ENCODE results near the gene MITF. TPM values are rescaled to one million over a fixed set of nuclear protein-coding genes. Genes with fewer than 3 reads are reported as not detected.

MITF gene
- polyA plus RNA-seq, 1 of the 3 experiments (the other 2 are of a cell fraction) = 1.7 TPM

GRCh38 chr3:69866988-69867720, 127.9 kb downstream of the MITF start:
- Histone ChIP-seq H3F3A (replicated peaks; ENCODE audit: insufficient read depth) (no peaks in the 10 kb centered on the region), H3K4me3 (ENCODE audit: low read depth in 2 of 2, low read length in 1 of 2) (no peak overlapping the region), H3K4me1 (ENCODE audit: control insufficient read depth in 1 of 2, insufficient read depth in 2 of 2, low read depth in 1 of 2, low read length in 1 of 2) (peaks cover 0 to 11% of the 10 kb centered on the region in 2 experiments; a peak in 2 of 4 replicates), H3K27ac (ENCODE audit: low read depth in 2 of 2, low read length in 1 of 2) (peak overlapping the region in 1 of 2 experiments; percentile 22; a peak in 2 of 4 replicates), H2AFZ (ENCODE audit: low read depth) (no peak overlapping the region), H4K20me1 (ENCODE audit: insufficient read depth) (no peaks in the 10 kb centered on the region), H3K9me2 (no peaks in the 10 kb centered on the region), H3K9ac (no peak overlapping the region), H3K79me2 (ENCODE audit: insufficient read depth) (no peaks in the 10 kb centered on the region), H3K27me3 (ENCODE audit: insufficient read depth) (no peaks in the 10 kb centered on the region), H3K9me3 (no peaks in the 10 kb centered on the region), H3K4me2 (peak overlapping the region; percentile 27; the same call in 1 of the 2 replicates), H3K36me3 (replicated peaks in 1 of 2; ENCODE audit: control insufficient read depth in 1 of 2, insufficient read depth in 2 of 2, low read length in 1 of 2) (no peaks in the 10 kb centered on the region)
- no peak for DNase-seq
- WGBS (ENCODE audit: low lambda C conversion rate) = 10% methylated on average over 2 of the region's 2 CpGs
- TF ChIP-seq FOSL2 (IDR thresholded peaks at IDR 0.05; ENCODE audit: borderline replicate concordance, low read depth) = no peak
- no peak for TF ChIP-seq MEF2A (IDR thresholded peaks at IDR 0.05; ENCODE audit: borderline replicate concordance, low read depth)
- no peak for TF ChIP-seq SIN3A (IDR thresholded peaks at IDR 0.05; ENCODE audit: borderline replicate concordance, low read depth, low read length)
- no peak for TF ChIP-seq TEAD4 (IDR thresholded peaks at IDR 0.05; ENCODE audit: borderline replicate concordance, insufficient read depth)
- TF ChIP-seq GABPA (IDR thresholded peaks at IDR 0.05; ENCODE audit: low read depth) = no peak
- no peak for TF ChIP-seq USF2 (IDR thresholded peaks at IDR 0.05; ENCODE audit: borderline replicate concordance, low read depth, low read length)
- no peak for TF ChIP-seq TCF12 (IDR thresholded peaks at IDR 0.05)
- TF ChIP-seq MXI1 (IDR thresholded peaks at IDR 0.05; ENCODE audit: low read depth, low read length) = no peak
- no peak for TF ChIP-seq CHD2 (IDR thresholded peaks at IDR 0.05; ENCODE audit: low read length, partially characterized antibody)
- TF ChIP-seq EZH2phosphoT487 (IDR thresholded peaks at IDR 0.05; ENCODE audit: borderline replicate concordance, low read depth) = no peak
- POLR2A ChIA-PET = no interaction called here
- CTCF ChIA-PET = interaction anchor here (1.1 to 2.5 kb wide), 5 partner anchors 12 to 175 kb away, joined by 3 to 11 read pairs (median 3); no protein-coding TSS in a partner anchor

- no peaks in the 10 kb centered on the region for H3K79me2 ChIP-seq (ENCODE audit: insufficient read depth)
- no peak overlapping the region for H3K27ac ChIP-seq (ENCODE audit: low read depth in 2 of 2, low read length in 1 of 2)
- no peaks in the 10 kb centered on the region for H3K27me3 ChIP-seq (ENCODE audit: insufficient read depth)
- H3K9ac ChIP-seq = no peak overlapping the region
- TF ChIP-seq EP300 (IDR thresholded peaks at IDR 0.05; ENCODE audit: borderline replicate concordance in 1 of 2, low read depth in 1 of 2, low read length in 1 of 2) (no peak), YY1 (IDR thresholded peaks at IDR 0.05; ENCODE audit: low read depth) (no peak), USF1 (IDR thresholded peaks at IDR 0.05; ENCODE audit: borderline replicate concordance, low read depth) (no peak), FOXM1 (IDR thresholded peaks at IDR 0.05; ENCODE audit: low read depth) (no peak), GABPA (IDR thresholded peaks at IDR 0.05; ENCODE audit: low read depth) (no peak)
- no peak overlapping the region for H2AFZ ChIP-seq (ENCODE audit: low read depth)
- no peaks in the 10 kb centered on the region for H3K36me3 ChIP-seq (replicated peaks in 1 of 2; ENCODE audit: control insufficient read depth in 1 of 2, insufficient read depth in 2 of 2, low read length in 1 of 2)
- H3F3A ChIP-seq (replicated peaks; ENCODE audit: insufficient read depth) = no peaks in the 10 kb centered on the region
- H3K9me3 ChIP-seq = no peaks in the 10 kb centered on the region
- no peaks in the 10 kb centered on the region for H4K20me1 ChIP-seq (ENCODE audit: insufficient read depth)
- WGBS (ENCODE audit: low lambda C conversion rate) = 71% methylated on average over 2 of the region's 2 CpGs
- no peak overlapping the region for H3K4me2 ChIP-seq
- H3K4me3 ChIP-seq (ENCODE audit: low read depth in 2 of 2, low read length in 1 of 2) = no peak overlapping the region
- no peak for DNase-seq
- no peaks in the 10 kb centered on the region for H3K9me2 ChIP-seq
- CTCF ChIA-PET = interaction anchor here (1.7 to 2.5 kb wide), 3 partner anchors 12 to 176 kb away, joined by 3 to 11 read pairs (median 9); no protein-coding TSS in a partner anchor
- POLR2A ChIA-PET = no interaction called here
- peaks cover under 1 to 11% of the 10 kb centered on the region in 2 experiments; a peak in 3 of 4 replicates for H3K4me1 ChIP-seq (ENCODE audit: control insufficient read depth in 1 of 2, insufficient read depth in 2 of 2, low read depth in 1 of 2, low read length in 1 of 2)
Observed at GRCh38 chr3:69867941-69868505, 128.8 kb downstream of the MITF start.
